Measurements from ENCODE around the gene SEPTIN7.

GRCh38 chr7:35849954-35850353, 49.1 kb downstream of the SEPTIN7 start:
- TF ChIP-seq, protein P1, sequence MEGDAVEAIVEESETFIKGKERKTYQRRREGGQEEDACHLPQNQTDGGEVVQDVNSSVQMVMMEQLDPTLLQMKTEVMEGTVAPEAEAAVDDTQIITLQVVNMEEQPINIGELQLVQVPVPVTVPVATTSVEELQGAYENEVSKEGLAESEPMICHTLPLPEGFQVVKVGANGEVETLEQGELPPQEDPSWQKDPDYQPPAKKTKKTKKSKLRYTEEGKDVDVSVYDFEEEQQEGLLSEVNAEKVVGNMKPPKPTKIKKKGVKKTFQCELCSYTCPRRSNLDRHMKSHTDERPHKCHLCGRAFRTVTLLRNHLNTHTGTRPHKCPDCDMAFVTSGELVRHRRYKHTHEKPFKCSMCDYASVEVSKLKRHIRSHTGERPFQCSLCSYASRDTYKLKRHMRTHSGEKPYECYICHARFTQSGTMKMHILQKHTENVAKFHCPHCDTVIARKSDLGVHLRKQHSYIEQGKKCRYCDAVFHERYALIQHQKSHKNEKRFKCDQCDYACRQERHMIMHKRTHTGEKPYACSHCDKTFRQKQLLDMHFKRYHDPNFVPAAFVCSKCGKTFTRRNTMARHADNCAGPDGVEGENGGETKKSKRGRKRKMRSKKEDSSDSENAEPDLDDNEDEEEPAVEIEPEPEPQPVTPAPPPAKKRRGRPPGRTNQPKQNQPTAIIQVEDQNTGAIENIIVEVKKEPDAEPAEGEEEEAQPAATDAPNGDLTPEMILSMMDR (IDR thresholded peaks at IDR 0.05): no peak
- TF ChIP-seq POLR2A (IDR thresholded peaks at IDR 0.05): no peak
